BJ (cell line): ENCODE data around the gene TSPAN5. TPM values are rescaled to one million over a fixed set of nuclear protein-coding genes. Genes with fewer than 3 reads are reported as not detected.

Source experiments
- CTCF ChIA-PET: fragments of 350-600 bp; formaldehyde crosslinking; extraction: SDS; loops from one replicate; lab custom pipeline; 2021; ENCODE audit warnings: antibody characterized with exemption, inconsistent platforms; lab: Yijun Ruan, JAX
- POLR2A ChIA-PET: fragments of 300-600 bp; sonication (Branson Sonifier 250); formaldehyde crosslinking; extraction: SDS; loops from one replicate; lab custom pipeline; 2021; ENCODE audit warnings: antibody characterized with exemption; lab: Charles Lee
- DNase-seq: peaks from one replicate; pipeline ENCODE4 v3.0.0-alpha.2; 2011; ENCODE audit warnings: low read depth
- H3K27me3 ChIP-seq: 2 replicates; pipeline ENCODE4 v1.6.0; 2011; ENCODE audit warnings: low read length; ENCODE audit not compliant: control insufficient read depth, insufficient read depth
- H3K36me3 ChIP-seq: 2 replicates; pipeline ENCODE4 v1.5.1; 2011; ENCODE audit warnings: low read length; ENCODE audit not compliant: control insufficient read depth, insufficient read depth
- H3K4me3 ChIP-seq: 2 replicates; pipeline ENCODE4 v1.5.1; 2011; ENCODE audit warnings: low read depth, mild to moderate bottlenecking, control low read depth, low read length
- CTCF ChIP-seq: IDR thresholded peaks from 2 replicates; pipeline ENCODE4 v1.5.1; 2011; ENCODE audit warnings: low read depth, mild to moderate bottlenecking, control low read depth, inconsistent platforms, low read length, moderate library complexity; ENCODE audit not compliant: insufficient read depth
- polyA plus RNA-seq: library from polyadenylated mRNA; depleted of rRNA; stranded (reverse); fragments of >200 nt; gene quantifications from 2 replicates; pipeline ENCODE4 v1.2.3, GENCODE V29; 2011

The TSPAN5 gene
- polyA plus RNA-seq, 1 experiment = 74.5 TPM

GRCh38 chr4:98510340-98510739 lies 148.1 kb downstream of the TSPAN5 start:
- POLR2A ChIA-PET = no interaction called here
- CTCF ChIA-PET = interaction anchor here (1.2 to 1.5 kb wide), 3 partner anchors 28 to 43 kb away, joined by 3 to 4 read pairs (median 4); no protein-coding TSS in a partner anchor
- 0 out of 2 replicates have a peak, but pooled peaks cover 2% of the 10 kb centered on the region for H3K36me3 ChIP-seq
- no peak overlapping the region for H3K4me3 ChIP-seq
- H3K27me3 ChIP-seq = no peaks in the 10 kb centered on the region
- DNase-seq = no peak
- TF ChIP-seq CTCF = no peak

- CTCF ChIA-PET = interaction anchor here (0.7 to 1.5 kb wide), 4 partner anchors 28 to 341 kb away, joined by 3 to 4 read pairs (median 4); no protein-coding TSS in a partner anchor
- H3K36me3 ChIP-seq = 0 out of 2 replicates have a peak, but pooled peaks cover 2% of the 10 kb centered on the region
- POLR2A ChIA-PET = no interaction called here
- DNase-seq = no peak
- H3K4me3 ChIP-seq = no peak overlapping the region
- TF ChIP-seq CTCF = no peak
- H3K27me3 ChIP-seq = no peaks in the 10 kb centered on the region
These were observed 148.7 kb downstream of the TSPAN5 start for GRCh38 chr4:98509721-98510120.

DNA sequence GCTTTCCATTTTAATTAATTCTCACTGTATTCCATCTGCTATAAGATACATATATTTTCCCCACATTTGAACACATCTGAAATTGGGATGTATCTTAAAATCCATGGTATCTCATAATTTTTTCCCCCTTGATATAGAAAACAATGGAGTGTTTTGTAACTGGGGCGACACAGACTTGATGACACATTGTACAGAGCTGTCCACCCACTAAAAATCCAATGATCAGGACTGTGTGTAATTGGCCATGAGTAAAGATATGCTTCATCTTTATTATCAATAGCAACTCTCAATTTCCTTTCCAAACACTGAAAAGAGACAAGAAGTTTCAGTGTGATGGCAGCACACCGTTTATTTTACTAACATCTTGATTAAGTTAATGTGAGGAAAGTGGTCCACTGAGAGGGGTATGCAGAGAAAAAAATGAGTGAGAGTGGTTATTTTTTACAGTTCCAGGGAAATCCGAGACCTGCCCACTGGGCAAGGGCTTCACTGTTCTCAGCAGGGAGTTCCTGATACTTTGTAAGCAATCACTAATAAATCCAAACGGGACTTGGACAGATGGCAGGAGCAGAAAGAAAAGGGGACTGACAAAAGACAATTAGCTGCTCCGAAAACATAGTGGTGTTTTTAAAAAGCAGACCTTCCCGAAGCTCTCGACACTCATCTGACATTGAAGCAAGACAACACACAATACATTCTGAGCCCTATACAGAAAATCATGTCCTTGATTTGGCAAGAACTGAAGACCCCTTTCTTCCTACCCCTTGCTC lies 149.4 kb downstream of the TSPAN5 start:
- H3K27me3 ChIP-seq = no peaks in the 10 kb centered on the region
- ChIA-PET CTCF (interaction anchor here (0.5 to 1.5 kb wide), 5 partner anchors 27 to 1118 kb away, joined by 3 to 4 read pairs (median 3); no protein-coding TSS in a partner anchor), POLR2A (no interaction called here)
- DNase-seq = no peak
- no peak overlapping the region for H3K4me3 ChIP-seq
- 0 out of 2 replicates have a peak, but pooled peaks cover 4% of the 10 kb centered on the region for H3K36me3 ChIP-seq
- no peak for TF ChIP-seq CTCF

GRCh38 chr4:98508248-98508647 lies 150.2 kb downstream of the TSPAN5 start:
- no peak for DNase-seq
- POLR2A ChIA-PET = no interaction called here
- Histone ChIP-seq H3K36me3 (0 out of 2 replicates have a peak, but pooled peaks cover 4% of the 10 kb centered on the region), H3K27me3 (no peaks in the 10 kb centered on the region), H3K4me3 (no peak overlapping the region)
- TF ChIP-seq CTCF = no peak
- CTCF ChIA-PET = no interaction called here

GRCh38 chr4:98507299-98507698 lies 151.1 kb downstream of the TSPAN5 start:
- Histone ChIP-seq H3K4me3 (no peak overlapping the region), H3K27me3 (no peaks in the 10 kb centered on the region), H3K36me3 (peaks cover 6% of the 10 kb centered on the region; the same call in 1 of the 2 replicates)
- CTCF ChIA-PET = no interaction called here
- POLR2A ChIA-PET = no interaction called here
- no peak for TF ChIP-seq CTCF
- no peak for DNase-seq
